ENCODE measurements around the gene MGAT4A. TPM values are rescaled to one million over a fixed set of nuclear protein-coding genes. Genes with fewer than 3 reads are reported as not detected.

MGAT4A gene
- total RNA-seq, 1 experiment from 2014 or later: 3.1 TPM

- DNase-seq (ENCODE audit: low spot score): no peak
These were observed 72.0 kb downstream of the MGAT4A start for GRCh38 chr2:98658816-98659490.

GRCh38 chr2:98656800-98657199, 74.1 kb downstream of the MGAT4A start:
- DNase-seq (ENCODE audit: low spot score): no peak

GRCh38 chr2:98654699-98655495, 76.0 kb downstream of the MGAT4A start:
- no peak for DNase-seq (ENCODE audit: low spot score)

GRCh38 chr2:98650998-98651397, 79.9 kb downstream of the MGAT4A start:
- DNase-seq (ENCODE audit: low spot score): no peak

- no peak for DNase-seq (ENCODE audit: low spot score)
These were observed 80.9 kb downstream of the MGAT4A start for GRCh38 chr2:98649992-98650375.

- peak; percentile 93 for DNase-seq (ENCODE audit: low spot score)
These were observed 81.6 kb downstream of the MGAT4A start for GRCh38 chr2:98649135-98649991.

- no peak for DNase-seq (ENCODE audit: low spot score)
These were observed 82.5 kb downstream of the MGAT4A start for GRCh38 chr2:98648451-98648850.

GRCh38 chr2:98647636-98648035, 83.3 kb downstream of the MGAT4A start:
- no peak for DNase-seq (ENCODE audit: low spot score)

- DNase-seq (ENCODE audit: low spot score): no peak
These were observed 87.3 kb downstream of the MGAT4A start for GRCh38 chr2:98643496-98644100.

GRCh38 chr2:98637401-98638147, 93.4 kb downstream of the MGAT4A start:
- no peak for DNase-seq (ENCODE audit: low spot score)

GRCh38 chr2:98634406-98635092, 96.4 kb downstream of the MGAT4A start:
- peak; percentile 20 for DNase-seq (ENCODE audit: low spot score)

GRCh38 chr2:98632351-98632750, 98.6 kb downstream of the MGAT4A start:
- no peak for DNase-seq (ENCODE audit: low spot score)

GRCh38 chr2:98623657-98624056, 107.3 kb downstream of the MGAT4A start:
- DNase-seq (ENCODE audit: low spot score): no peak

GRCh38 chr2:98617149-98617548, 113.8 kb downstream of the MGAT4A start:
- DNase-seq (ENCODE audit: low spot score): no peak

GRCh38 chr2:98615481-98615880, 115.5 kb downstream of the MGAT4A start:
- no peak for DNase-seq (ENCODE audit: low spot score)

GRCh38 chr2:98614024-98614739, 116.8 kb downstream of the MGAT4A start:
- DNase-seq (ENCODE audit: low spot score): no peak

- DNase-seq (ENCODE audit: low spot score): peak; percentile 26
These were observed 121.8 kb downstream of the MGAT4A start for GRCh38 chr2:98608962-98609604.

- DNase-seq (ENCODE audit: low spot score): peak; percentile 86
These were observed 122.6 kb downstream of the MGAT4A start, which contains the start of the genes COA5 and UNC50 for GRCh38 chr2:98608116-98608961. COA5 (minus strand) TSS chr2:98608512; CDS start chr2:98608405, 107 bp downstream. UNC50 (plus strand) TSS chr2:98608589; CDS start chr2:98609760, 1,171 bp downstream.
